ENCODE results near the gene GDPD5.

The GDPD5 gene

DNA sequence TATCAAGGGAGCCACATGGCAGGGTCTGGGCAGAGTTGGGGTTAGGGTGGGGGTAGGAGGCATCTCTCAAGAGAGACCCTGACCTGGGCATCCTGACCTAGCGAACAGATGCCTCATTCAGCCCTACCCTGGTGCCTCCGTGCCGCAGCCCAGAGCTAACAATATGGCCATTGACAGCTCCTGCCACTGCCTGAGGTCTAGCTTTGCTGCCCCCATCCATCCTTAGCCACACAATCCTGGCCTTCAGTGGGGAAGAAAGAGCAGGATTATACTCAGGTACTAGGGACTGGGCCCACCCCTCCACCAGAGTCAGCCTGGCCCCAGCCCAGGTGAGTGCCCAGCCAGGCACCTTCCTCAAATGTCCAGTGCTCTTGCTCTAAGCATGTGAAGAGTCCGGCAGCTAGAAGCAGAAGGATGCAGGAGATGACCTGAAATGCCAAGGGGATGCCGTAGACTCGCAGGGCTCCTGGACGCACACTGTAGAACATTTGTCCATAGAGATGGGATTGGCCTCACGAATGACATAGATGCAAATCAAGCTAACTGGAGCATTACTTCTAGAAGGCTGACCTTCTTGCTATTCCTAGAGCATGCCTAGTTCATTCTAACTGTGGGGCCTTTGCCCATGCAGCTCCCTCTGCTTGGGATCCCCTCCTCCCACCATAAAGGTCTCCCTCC is 23.0 kb upstream of the GDPD5 start:
- H3K4me1 ChIP-seq (ENCODE audit: insufficient read depth, low read length) = peaks cover 18% of the 10 kb centered on the region; the same call in 1 of the 2 replicates
- H3K9me3 ChIP-seq (ENCODE audit: control insufficient read depth, insufficient read depth, low read length) = no peaks in the 10 kb centered on the region
- H3K36me3 ChIP-seq (ENCODE audit: insufficient read depth, low read length) = no peaks in the 10 kb centered on the region
- no peak overlapping the region for H3K9ac ChIP-seq (ENCODE audit: low read depth, low read length)

- Histone ChIP-seq H3K36me3 (ENCODE audit: insufficient read depth, low read length) (no peaks in the 10 kb centered on the region), H3K4me1 (ENCODE audit: insufficient read depth, low read length) (peaks cover 7% of the 10 kb centered on the region; the same call in 1 of the 2 replicates), H3K9me3 (ENCODE audit: control insufficient read depth, insufficient read depth, low read length) (no peaks in the 10 kb centered on the region), H3K9ac (ENCODE audit: low read depth, low read length) (no peak overlapping the region)
These were observed 21.9 kb upstream of the GDPD5 start for GRCh38 chr11:75547617-75548058.

DNA sequence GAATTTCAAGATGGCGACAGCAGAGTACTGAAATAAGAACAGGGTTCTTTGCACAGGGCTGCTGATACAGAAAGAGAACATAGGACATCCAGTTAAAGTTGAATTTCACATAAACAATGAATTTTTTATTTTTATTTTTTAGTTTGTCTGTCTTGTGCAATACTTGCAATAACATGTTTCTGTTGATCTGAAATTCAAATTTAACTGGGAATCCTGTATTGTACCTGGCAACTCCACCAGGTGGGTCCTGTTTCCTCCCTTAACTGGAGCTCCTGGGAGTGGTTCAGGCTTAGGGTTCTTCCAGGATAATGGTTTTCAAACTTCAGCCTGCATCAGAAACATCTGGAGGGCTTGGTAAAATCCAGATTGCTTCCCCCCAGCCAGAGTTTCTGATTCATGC is 21.4 kb upstream of the GDPD5 start:
- Histone ChIP-seq H3K9me3 (ENCODE audit: control insufficient read depth, insufficient read depth, low read length) (no peaks in the 10 kb centered on the region), H3K9ac (ENCODE audit: low read depth, low read length) (no peak overlapping the region), H3K4me1 (ENCODE audit: insufficient read depth, low read length) (peaks cover 6% of the 10 kb centered on the region; the same call in 1 of the 2 replicates), H3K36me3 (ENCODE audit: insufficient read depth, low read length) (no peaks in the 10 kb centered on the region)

- no peaks in the 10 kb centered on the region for H3K36me3 ChIP-seq (ENCODE audit: insufficient read depth, low read length)
- no peaks in the 10 kb centered on the region for H3K9me3 ChIP-seq (ENCODE audit: control insufficient read depth, insufficient read depth, low read length)
- peaks cover 6% of the 10 kb centered on the region; the same call in 1 of the 2 replicates for H3K4me1 ChIP-seq (ENCODE audit: insufficient read depth, low read length)
- H3K9ac ChIP-seq (ENCODE audit: low read depth, low read length) = no peak overlapping the region
These were observed 18.1 kb upstream of the GDPD5 start for GRCh38 chr11:75543806-75544205.

GRCh38 chr11:75542088-75542438 is 16.3 kb upstream of the GDPD5 start:
- Histone ChIP-seq H3K4me1 (ENCODE audit: insufficient read depth, low read length) (peaks cover 4% of the 10 kb centered on the region; the same call in 1 of the 2 replicates), H3K9ac (ENCODE audit: low read depth, low read length) (no peak overlapping the region), H3K9me3 (ENCODE audit: control insufficient read depth, insufficient read depth, low read length) (no peaks in the 10 kb centered on the region), H3K36me3 (ENCODE audit: insufficient read depth, low read length) (no peaks in the 10 kb centered on the region)

GRCh38 chr11:75541193-75542087 is 15.7 kb upstream of the GDPD5 start:
- Histone ChIP-seq H3K36me3 (ENCODE audit: insufficient read depth, low read length) (no peaks in the 10 kb centered on the region), H3K9ac (ENCODE audit: low read depth, low read length) (no peak overlapping the region), H3K9me3 (ENCODE audit: control insufficient read depth, insufficient read depth, low read length) (no peaks in the 10 kb centered on the region), H3K4me1 (ENCODE audit: insufficient read depth, low read length) (peaks cover 4% of the 10 kb centered on the region; the same call in 1 of the 2 replicates)

DNA sequence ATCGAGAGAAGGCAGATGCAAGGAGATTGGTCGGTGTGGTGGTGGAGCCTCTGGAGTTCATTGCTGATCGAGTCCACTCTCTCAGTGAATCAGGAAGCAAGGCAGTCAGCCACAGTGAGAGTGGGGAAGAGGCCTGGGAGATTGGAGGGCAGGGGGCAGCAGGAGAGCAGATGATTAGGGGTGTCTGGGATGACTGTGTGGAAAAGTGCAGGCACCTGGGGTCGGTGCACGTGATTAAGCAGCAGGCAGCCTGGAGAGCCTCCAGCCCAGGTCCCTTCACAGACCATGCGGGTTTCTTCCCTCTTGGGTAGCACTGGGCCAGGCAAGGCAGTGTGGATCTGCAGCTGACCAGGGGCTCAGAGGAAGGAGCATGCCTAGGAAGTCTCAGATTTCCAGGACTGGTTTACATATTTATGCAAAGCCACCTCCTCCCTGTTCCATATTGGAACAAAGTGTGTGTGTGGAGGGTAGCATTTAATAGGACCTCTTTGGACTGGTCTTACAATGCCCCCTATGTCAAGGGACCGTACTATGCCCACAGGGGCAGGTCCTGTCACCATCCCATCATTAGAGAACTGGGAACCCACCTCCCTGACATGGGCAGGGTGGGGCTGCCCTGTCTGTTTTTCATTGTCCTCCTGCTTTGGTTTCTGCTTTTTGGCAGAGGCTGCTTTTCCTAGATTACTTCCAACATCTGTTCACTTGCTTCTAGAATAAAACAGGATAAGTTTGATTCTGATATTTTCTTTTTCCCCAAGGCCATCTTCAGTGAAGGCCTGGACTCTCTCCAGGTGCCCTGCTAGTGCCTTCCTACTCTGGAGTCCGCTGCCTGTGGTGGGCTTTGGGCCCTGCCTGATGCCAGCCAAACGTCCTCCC is 14.0 kb upstream of the GDPD5 start:
- H3K9me3 ChIP-seq (ENCODE audit: control insufficient read depth, insufficient read depth, low read length) = no peaks in the 10 kb centered on the region
- no peak overlapping the region for H3K9ac ChIP-seq (ENCODE audit: low read depth, low read length)
- H3K36me3 ChIP-seq (ENCODE audit: insufficient read depth, low read length) = no peaks in the 10 kb centered on the region
- peaks cover 4% of the 10 kb centered on the region; the same call in 1 of the 2 replicates for H3K4me1 ChIP-seq (ENCODE audit: insufficient read depth, low read length)

- no peaks in the 10 kb centered on the region for H3K36me3 ChIP-seq (ENCODE audit: insufficient read depth, low read length)
- no peak overlapping the region for H3K9ac ChIP-seq (ENCODE audit: low read depth, low read length)
- H3K4me1 ChIP-seq (ENCODE audit: insufficient read depth, low read length) = peaks cover 4% of the 10 kb centered on the region; the same call in 1 of the 2 replicates
- no peaks in the 10 kb centered on the region for H3K9me3 ChIP-seq (ENCODE audit: control insufficient read depth, insufficient read depth, low read length)
These were observed 12.6 kb upstream of the GDPD5 start for GRCh38 chr11:75538150-75538942.

GRCh38 chr11:75537740-75538139 is 12.0 kb upstream of the GDPD5 start:
- Histone ChIP-seq H3K36me3 (ENCODE audit: insufficient read depth, low read length) (no peaks in the 10 kb centered on the region), H3K9ac (ENCODE audit: low read depth, low read length) (no peak overlapping the region), H3K9me3 (ENCODE audit: control insufficient read depth, insufficient read depth, low read length) (no peaks in the 10 kb centered on the region), H3K4me1 (ENCODE audit: insufficient read depth, low read length) (peaks cover 4% of the 10 kb centered on the region; the same call in 1 of the 2 replicates)

- Histone ChIP-seq H3K36me3 (ENCODE audit: insufficient read depth, low read length) (no peaks in the 10 kb centered on the region), H3K4me1 (ENCODE audit: insufficient read depth, low read length) (peaks cover 7% of the 10 kb centered on the region), H3K9me3 (ENCODE audit: control insufficient read depth, insufficient read depth, low read length) (no peaks in the 10 kb centered on the region), H3K9ac (ENCODE audit: low read depth, low read length) (no peak overlapping the region)
These were observed 11.3 kb upstream of the GDPD5 start for GRCh38 chr11:75536786-75537641.

DNA sequence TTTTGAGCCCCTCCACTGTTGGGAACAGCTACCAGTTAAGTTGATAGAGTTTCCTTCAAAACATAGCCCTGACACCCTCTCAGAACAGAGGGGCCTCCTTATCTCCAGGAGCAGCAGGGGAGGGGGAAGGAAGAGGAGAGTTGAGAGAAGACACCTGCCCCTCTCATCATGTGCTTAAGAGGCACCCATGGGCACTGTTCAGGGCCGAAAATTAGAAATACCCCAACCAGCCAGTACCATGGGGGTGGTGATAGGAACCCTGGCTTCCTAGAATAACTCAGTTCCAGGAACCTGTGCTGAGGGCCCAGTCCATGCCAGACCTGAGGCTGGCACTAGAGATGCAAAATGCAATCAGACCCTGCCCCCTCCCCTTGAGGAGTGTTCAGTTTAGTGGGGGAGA is 9.3 kb upstream of the GDPD5 start:
- no peaks in the 10 kb centered on the region for H3K36me3 ChIP-seq (ENCODE audit: insufficient read depth, low read length)
- H3K9me3 ChIP-seq (ENCODE audit: control insufficient read depth, insufficient read depth, low read length) = no peaks in the 10 kb centered on the region
- H3K4me1 ChIP-seq (ENCODE audit: insufficient read depth, low read length) = peaks cover 9% of the 10 kb centered on the region
- no peak overlapping the region for H3K9ac ChIP-seq (ENCODE audit: low read depth, low read length)

DNA sequence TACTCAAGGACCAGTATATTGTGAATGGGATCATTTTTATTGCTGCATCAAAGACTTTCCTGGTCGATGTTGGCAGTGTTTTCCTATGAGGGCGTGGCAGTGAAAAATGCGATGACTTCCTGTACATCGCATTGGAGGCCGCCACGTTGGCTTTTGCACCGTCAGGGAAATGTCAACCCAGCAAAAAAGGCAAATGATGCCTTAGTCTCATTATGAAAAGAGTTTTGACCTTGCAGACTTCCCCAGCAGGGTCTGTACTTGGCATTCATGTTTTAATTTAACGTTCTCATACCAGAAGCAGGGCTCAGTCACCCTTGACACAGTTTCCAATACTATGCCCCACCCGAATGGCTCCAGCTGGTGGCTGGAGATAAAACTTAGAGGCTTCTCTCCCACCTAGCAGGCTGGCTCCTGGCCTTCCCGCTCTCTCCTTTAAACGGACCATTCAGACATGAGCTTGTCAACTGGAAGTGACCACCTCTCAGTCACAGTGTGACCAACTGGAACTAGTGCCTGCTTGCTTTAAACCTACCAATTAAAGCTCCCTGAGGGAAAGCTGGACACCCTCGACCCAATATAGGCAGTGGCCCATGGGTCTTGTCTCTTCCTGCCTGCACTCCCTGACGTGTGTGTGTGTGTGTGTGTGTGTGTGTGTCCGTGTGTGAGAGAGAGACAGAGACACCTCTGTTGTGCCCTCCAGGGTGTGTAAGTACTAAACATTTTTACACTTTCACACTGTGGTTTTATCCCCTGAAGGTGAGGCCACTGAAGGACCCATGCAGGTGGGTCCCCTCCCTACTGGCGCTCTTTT is 8.7 kb upstream of the GDPD5 start:
- Histone ChIP-seq H3K9me3 (ENCODE audit: control insufficient read depth, insufficient read depth, low read length) (no peaks in the 10 kb centered on the region), H3K9ac (ENCODE audit: low read depth, low read length) (no peak overlapping the region), H3K36me3 (ENCODE audit: insufficient read depth, low read length) (no peaks in the 10 kb centered on the region), H3K4me1 (ENCODE audit: insufficient read depth, low read length) (peaks cover 9% of the 10 kb centered on the region)
